CD4-positive, alpha-beta T cell treated with Interleukin-12 subunit alpha and Interleukin-12 subunit beta, for 1 hour (primary cell): ENCODE measurements around the gene KDM4B.
"Not testable (repeated sequence)": the region's sequence is repeated elsewhere in the genome, so short reads cannot be mapped to it uniquely, and the experiment has no call there.

Experiments
- DNase-seq: peaks from one replicate; pipeline ENCODE4 v3.0.0-alpha.2; 2020

Gene KDM4B

DNA sequence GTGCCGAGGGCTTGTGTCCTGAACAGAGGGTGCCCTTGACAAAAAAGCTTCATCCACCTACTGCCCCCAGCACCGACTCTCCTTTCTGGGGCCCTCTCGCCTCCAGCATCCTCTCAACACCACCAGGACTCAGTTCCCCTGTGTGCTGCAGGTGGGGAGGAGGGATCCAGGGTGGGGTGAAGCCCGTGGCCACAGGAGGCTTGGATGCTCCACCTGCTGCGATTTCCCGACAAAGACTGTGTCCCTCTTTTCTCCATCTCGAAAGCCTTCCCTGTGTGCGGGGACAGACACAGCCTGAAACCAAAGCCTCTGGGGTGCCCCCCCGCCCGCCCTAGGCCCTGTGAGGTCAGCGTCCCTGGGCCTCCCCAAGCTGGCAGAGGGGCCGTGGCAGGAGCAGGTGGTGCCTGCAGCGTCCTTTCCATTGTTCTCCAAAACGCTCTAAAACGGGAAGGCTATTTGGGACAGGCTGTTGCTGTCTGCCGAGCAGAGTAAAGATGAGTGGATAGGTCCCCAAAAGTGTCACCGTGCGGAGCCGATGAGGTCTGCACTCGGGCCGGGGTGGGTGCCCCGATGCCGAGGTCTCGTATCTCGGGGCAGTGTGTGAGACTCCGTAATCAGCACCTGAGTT lies 186.0 kb downstream of the KDM4B start:
- DNase-seq = no peak

DNA sequence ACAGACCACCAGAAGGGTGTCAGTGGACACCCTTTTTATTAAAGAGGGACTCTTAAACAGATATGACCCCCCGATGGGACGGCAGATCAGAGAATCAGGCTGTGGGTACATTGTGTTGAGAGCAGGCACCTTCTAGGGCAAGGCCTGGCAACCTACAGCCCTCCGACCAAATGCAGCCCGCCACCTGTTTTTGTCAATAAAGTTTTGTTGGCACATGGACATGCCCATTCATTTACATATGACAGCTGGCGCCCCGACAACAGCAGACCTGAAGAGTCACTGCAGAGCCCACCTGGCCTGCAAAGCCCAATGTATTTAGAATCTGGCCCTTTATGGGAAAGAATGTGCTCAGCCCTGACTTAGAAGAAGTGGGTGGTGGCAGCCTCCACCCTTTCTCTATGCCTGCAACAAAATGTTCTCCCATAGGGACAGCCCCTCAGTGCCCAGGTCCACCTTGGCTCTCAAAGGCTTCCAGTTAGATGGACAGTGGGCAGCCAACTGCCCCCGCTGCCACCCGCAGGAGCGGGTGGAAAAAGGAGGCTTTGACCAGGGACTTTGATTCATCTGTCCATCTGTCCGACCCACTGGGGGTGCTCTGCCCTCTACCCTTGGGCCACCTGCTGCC lies 186.8 kb downstream of the KDM4B start:
- no peak for DNase-seq

GRCh38 chr19:5156231-5156986 lies 187.5 kb downstream of the KDM4B start:
- no peak for DNase-seq

DNA sequence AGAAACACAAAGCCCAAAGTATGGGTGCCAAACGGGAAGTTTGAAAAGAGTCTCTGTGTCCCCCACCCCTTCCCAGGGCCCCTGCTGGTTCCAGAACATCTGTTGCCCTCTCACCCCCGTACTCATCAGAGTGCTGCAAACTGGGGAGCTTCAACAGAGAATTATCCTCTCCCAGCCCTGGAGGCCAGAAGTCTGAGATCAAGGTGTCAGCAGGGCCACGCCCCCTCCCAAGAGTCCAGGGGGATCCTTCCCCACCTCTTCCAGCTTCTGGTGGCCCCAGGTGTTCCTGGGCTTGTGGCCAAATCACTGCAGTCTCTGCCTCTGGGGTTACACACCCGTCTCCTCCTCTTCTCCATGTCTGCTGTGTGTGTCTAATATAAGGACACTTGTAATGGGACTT lies 188.3 kb downstream of the KDM4B start:
- DNase-seq = no peak

DNA sequence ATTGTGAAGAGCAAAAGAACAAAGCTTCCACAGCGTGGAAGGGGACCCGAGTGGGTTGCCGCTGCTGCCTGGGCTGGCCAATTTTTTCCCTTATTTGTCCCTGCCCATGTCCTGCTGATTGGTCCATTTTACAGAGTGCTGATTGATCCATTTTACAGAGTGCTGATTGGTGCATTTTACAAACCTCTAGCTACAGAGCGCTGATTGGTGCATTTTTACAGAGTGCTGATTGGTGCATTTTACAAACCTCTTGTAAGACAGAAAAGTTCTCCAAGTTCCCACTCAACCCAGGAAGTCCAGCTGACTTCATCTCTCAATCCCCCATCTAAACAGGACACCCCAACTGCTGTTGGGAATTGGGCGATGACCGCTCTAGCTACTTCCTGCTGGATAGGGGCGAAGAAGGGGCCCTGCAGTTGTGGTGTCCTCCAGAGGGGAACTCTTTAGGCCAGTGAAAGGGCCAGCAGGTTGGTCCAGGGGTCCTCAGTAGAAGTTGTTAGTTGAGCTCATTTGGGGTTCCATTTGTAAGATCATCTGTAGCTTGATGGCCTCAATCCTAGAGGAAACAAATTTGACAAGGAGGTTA lies 189.7 kb downstream of the KDM4B start:
- DNase-seq = not testable (repeated sequence)

DNA sequence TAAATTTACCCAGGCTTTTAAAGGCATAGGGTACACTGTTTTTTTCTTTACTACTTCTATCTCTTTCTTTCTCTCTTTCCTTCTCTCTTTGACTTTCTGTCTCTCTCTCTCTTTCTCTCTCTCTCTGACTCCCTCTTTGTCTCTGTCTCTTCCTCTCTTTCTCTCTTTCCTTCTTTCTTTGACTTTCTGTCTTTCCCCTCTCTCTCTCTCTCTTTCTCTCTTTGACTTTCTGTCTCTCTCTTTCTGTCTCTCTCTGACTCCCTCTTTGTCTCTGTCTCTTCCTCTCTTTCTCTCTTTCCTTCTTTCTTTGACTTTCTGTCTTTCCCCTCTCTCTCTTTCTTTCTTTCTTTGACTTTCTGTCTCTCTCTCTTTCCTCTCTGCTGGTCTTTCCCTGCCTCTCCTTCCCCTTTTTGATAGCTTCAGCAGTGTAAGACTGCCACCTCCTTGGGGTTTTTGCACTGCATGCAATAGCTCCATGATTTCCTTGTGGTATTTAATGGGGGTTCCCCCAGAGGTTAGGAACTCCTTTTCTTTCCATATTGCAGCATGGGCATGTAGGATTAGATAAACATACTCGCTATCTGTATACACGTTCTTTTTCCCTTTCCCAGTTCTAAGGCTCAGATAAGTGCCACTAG lies 191.4 kb downstream of the KDM4B start:
- DNase-seq = not testable (repeated sequence)

GRCh38 chr19:5164845-5165696 lies 196.2 kb downstream of the KDM4B start:
- not testable (repeated sequence) for DNase-seq

GRCh38 chr19:5165697-5166019 lies 196.7 kb downstream of the KDM4B start:
- no peak for DNase-seq

- no peak for DNase-seq
Observed at GRCh38 chr19:5166262-5166661, 197.3 kb downstream of the KDM4B start.

DNA sequence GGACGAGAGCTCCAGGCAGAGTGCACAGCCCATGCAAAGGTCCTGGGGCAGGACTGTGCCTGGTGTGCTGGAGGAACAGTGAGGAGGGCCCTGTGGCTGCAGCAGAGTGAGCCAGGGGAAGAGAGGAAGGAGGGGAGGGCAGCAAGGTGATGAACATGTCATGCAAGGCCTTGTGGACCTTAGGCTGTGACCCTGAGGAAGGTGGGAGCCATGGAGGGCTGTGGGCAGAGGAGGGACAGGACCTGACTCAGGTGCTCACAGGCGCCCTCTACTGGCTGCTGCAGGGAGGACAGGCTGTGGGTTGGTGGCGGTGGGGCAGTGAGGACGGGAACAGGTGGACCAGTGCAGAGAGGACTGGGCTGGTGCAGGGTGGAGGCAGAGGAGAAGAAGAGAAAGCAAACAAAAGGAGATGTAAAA lies 201.4 kb downstream of the KDM4B start:
- DNase-seq = peak; percentile 40

GRCh38 chr19:5171711-5172110 lies 202.8 kb downstream of the KDM4B start:
- DNase-seq = no peak

GRCh38 chr19:5172859-5173630 lies 204.1 kb downstream of the KDM4B start:
- DNase-seq = no peak

DNA sequence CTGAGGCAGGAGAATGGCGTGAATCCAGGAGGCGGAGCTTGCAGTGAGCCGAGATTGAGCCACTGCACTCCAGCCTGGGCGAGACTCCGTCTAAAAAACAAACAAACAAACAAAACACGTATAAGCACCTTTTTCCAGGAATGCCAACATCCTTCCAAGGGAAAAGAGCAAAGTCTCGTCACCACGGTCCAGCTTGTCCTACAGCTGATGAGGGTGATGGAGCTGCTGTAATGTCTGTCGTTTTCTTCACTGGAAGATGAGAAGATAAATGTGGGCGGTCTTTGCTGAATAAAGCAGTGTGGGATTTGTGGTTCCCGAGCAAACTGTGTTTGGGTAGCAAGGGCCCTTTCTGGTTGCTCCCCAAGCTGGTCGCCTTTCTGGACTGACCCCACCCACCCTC lies 205.1 kb downstream of the KDM4B start:
- DNase-seq = no peak

GRCh38 chr19:5177745-5178450 lies 209.0 kb downstream of the KDM4B start:
- no peak for DNase-seq

DNA sequence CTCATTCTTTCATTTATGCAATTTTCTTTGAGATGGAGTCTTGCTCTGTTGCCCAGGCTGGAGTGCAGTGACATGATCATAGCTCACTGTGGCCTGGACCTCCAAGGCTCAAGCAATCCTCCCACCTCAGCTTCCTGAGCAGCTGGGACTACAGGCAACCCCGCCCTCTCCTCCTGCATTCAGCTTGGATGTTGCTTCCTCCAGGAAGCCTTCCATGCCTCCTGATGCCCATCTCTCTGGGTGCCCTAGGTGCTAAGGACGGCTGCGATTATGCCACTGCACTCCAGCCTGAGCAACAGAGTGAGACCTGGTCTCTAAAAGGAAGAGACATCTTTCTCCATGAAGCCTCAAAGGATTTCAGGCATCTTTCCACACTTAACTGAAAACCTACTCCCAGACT lies 209.9 kb downstream of the KDM4B start:
- DNase-seq = no peak

DNA sequence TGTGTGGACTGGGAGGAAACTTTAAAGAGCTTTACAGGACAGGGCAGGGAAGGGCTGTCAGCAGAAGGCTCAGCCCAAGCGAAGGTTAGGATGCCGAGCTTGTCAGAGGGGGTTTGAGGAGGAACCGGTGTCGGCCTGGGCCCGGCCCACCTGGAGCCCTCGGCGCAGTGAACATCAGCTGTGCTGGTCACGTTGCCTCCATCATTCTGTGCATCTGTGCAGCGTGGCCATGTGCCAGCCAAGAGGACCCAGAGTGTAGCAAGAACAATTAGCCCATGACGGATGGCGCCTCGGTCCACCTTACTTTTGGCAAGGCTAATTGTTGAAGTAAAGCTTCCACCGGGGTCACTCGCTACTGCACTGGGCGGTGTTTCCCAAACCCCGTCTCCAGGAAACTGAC lies 210.3 kb downstream of the KDM4B start:
- no peak for DNase-seq

DNA sequence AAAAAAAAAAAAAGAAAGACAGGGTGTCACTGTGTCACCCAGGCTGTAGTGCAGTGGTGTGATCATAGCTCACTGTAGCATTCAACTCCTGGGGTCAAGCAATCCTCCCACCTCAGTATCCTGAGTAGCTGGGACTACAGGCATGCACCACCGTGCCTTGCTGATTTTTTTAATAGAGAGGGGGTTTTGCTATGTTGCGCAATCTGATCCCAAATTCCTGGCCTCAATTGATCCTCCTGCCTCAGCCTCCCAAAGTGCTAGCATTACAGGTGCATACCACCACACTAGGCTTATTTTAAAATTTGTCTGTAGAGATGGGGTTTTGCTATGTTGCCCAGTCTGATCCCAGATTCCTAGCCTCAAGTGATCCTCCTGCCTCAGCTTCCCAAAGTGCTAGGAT lies 212.4 kb downstream of the KDM4B start:
- no peak for DNase-seq

- no peak for DNase-seq
Observed at GRCh38 chr19:5182751-5183150, 213.8 kb downstream of the KDM4B start.

- DNase-seq = no peak
Observed at GRCh38 chr19:5183616-5184015, 214.7 kb downstream of the KDM4B start.

GRCh38 chr19:5184930-5185329 lies 216.0 kb downstream of the KDM4B start:
- no peak for DNase-seq
